Right lobe of liver (tissue), 6 donors: ENCODE results near the gene SLC35D2. TPM values are rescaled to one million over a fixed set of nuclear protein-coding genes. Genes with fewer than 3 reads are reported as not detected.
"Not testable (repeated sequence)": the region's sequence is repeated elsewhere in the genome, so short reads cannot be mapped to it uniquely, and the experiment has no call there.

Experiments
- ATAC-seq, 4 donors: fragments of 200-7000 bp; cut with Tn5 transposase; one replicate each; pipeline ENCODE4 v1.9.1; 2020; ENCODE audit warnings: mild to moderate bottlenecking in 4 of 4, moderate library complexity in 4 of 4
- DNase-seq, 3 donors: peaks; one replicate each; pipeline ENCODE4 v3.0.0-alpha.2; 2020
- H3K27ac ChIP-seq, 3 donors: fragments of 200-600 bp; one replicate each; pipeline ENCODE4 v1.8.0; 2022
- H3K27me3 ChIP-seq, 2 donors: fragments of 200-600 bp; one replicate each; pipeline ENCODE4 v1.8.0; 2022
- H3K36me3 ChIP-seq, 4 donors: fragments of 200-600 bp; sonication (generic) in 1 of 4; one replicate each; pipeline versions ENCODE4 v1.5.1 to v1.8.0; 2017 to 2022; ENCODE audit warnings: control low read depth in 1 of 4
- H3K4me1 ChIP-seq, 4 donors: fragments of 200-600 bp; sonication (generic) in 1 of 4; one replicate each; pipeline versions ENCODE4 v1.5.1 to v1.8.0; 2017 to 2022; ENCODE audit warnings: control low read depth in 1 of 4
- H3K4me3 ChIP-seq, 3 donors: fragments of 200-600 bp; one replicate each; pipeline ENCODE4 v1.8.0; 2022
- H3K9me3 ChIP-seq, 4 donors: fragments of 200-600 bp; sonication (generic) in 1 of 4; one replicate each; pipeline versions ENCODE4 v1.5.1 to v1.8.0; 2017 to 2022; ENCODE audit warnings: control low read depth in 1 of 4
- POLR2A ChIP-seq: fragments of 450-650 bp; IDR thresholded peaks from one replicate; pipeline ENCODE4 v1.6.1; 2017; ENCODE audit warnings: antibody characterized with exemption, mild to moderate bottlenecking
- WGBS: methylation state at CpG from one replicate; pipeline ENCODE4 v1.1.6; 2018; ENCODE audit warnings: low coverage, low lambda C conversion rate; ENCODE audit not compliant: insufficient coverage; ENCODE audit errors: missing lambda C conversion rate; 5-methylcytosine and 5-hydroxymethylcytosine counted together
- intact Hi-C, 2 donors: fragments of 100-400 bp; cut with DNase I; formaldehyde crosslinking; loops; one replicate each; pipeline versions ENCODE4 v1.11.2 to v1.14.1; 2022
- total RNA-seq, 6 experiments: library from RNA; depleted of rRNA in 2 of 6; stranded (reverse); fragments of >200 nt in 2 of 6; fragmentation: NEBNext Ultra II Directional in 3 of 6; extraction: Animal tissue kit (Norgen Biotek cat#: 25700) in 3 of 6; gene quantifications; one replicate each; pipeline versions ENCODE4 v1.1.0 to v1.2.4, GENCODE V29; 2016 to 2023
- TF ChIP-seq, protein P1 (sequence below), 4 donors: fragments of 200-600 bp in 3 of 4; fragments of 450-650 bp in 1 of 4; IDR thresholded peaks; one replicate each; pipeline versions ENCODE4 v1.5.1 to v1.8.0; 2016 to 2022; ENCODE audit warnings: antibody characterized with exemption in 4 of 4, mild to moderate bottlenecking in 2 of 4
- donor health status: DM: no; HTN: yes; CAD: no.
- donor health status: DM: no; HTN: no; CAD: no.
- donor health status: DM: no; HTN: no; CAD: no.
- donor health status: DM: no; HTN: yes; CAD: no.
- donor health status: DM: no; HTN: yes; CAD: no.

Gene SLC35D2
- total RNA-seq, 6 experiments from 2014 or later: 28.9 to 48.1 (median 34.3) TPM

DNA sequence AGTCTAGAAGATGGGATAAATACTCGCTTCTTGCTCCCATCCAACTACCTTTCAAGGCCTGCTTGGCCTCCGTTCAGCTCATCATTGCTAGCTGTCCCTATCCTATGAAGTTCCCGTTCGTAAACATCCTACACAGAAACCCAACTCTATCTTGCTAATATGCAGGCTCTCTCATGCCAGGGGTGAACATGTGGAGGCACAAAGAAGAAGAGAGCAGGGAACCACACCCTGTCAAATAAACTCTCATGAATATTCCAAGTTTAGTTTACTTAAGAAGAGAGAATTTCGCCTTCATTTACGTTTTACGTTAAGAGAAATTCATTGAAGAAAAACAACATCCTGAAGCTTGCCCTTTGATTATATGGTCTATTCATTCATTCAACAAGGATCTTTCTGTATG is 73.7 kb downstream of the SLC35D2 start:
- intact Hi-C loops: loop anchor here (10.0 kb wide), 1 partner anchor 65 kb away; no protein-coding TSS in a partner anchor
- no peaks in the 10 kb centered on the region for H3K36me3 ChIP-seq

DNA sequence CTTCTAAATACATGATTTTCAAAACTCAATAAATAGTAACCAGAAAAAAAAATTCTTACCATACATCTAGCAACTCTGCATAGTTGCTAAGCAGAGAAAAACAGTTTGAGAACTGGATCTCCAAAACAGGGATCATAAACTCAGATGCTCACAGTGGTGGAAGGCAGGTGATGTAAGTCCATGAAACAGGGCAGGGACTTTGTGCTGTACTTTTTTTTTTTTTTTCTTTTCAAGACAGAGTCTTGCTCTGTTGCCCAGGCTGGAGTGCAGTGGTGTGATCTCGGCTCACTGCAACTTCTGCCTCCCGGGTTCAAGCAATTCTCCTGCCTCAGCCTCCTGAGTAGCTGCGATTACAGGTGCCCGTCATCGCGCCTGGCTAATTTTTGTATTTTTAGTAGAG is 76.6 kb downstream of the SLC35D2 start:
- H3K9me3 ChIP-seq, intact Hi-C loops, H3K4me1 ChIP-seq, H3K36me3 ChIP-seq, H3K27ac ChIP-seq, DNase-seq, H3K27me3 ChIP-seq, ATAC-seq, H3K4me3 ChIP-seq: not testable (repeated sequence)
- WGBS: 94% methylated on average over 3 of the region's 6 CpGs

More for the DNA sequence above, 73.7 kb downstream of the SLC35D2 start:
- TF ChIP-seq, protein P1, sequence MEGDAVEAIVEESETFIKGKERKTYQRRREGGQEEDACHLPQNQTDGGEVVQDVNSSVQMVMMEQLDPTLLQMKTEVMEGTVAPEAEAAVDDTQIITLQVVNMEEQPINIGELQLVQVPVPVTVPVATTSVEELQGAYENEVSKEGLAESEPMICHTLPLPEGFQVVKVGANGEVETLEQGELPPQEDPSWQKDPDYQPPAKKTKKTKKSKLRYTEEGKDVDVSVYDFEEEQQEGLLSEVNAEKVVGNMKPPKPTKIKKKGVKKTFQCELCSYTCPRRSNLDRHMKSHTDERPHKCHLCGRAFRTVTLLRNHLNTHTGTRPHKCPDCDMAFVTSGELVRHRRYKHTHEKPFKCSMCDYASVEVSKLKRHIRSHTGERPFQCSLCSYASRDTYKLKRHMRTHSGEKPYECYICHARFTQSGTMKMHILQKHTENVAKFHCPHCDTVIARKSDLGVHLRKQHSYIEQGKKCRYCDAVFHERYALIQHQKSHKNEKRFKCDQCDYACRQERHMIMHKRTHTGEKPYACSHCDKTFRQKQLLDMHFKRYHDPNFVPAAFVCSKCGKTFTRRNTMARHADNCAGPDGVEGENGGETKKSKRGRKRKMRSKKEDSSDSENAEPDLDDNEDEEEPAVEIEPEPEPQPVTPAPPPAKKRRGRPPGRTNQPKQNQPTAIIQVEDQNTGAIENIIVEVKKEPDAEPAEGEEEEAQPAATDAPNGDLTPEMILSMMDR (IDR thresholded peaks at IDR 0.05): no peak
- TF ChIP-seq POLR2A: no peak
- Histone ChIP-seq H3K4me1 (no peaks in the 10 kb centered on the region), H3K27me3 (no peaks in the 10 kb centered on the region), H3K9me3 (no peaks in the 10 kb centered on the region), H3K27ac (no peak overlapping the region), H3K4me3 (no peak overlapping the region)
- DNase-seq (no peak), ATAC-seq (no peak)
- 91% methylated on average over 6 of the region's 7 CpGs for WGBS

DNA sequence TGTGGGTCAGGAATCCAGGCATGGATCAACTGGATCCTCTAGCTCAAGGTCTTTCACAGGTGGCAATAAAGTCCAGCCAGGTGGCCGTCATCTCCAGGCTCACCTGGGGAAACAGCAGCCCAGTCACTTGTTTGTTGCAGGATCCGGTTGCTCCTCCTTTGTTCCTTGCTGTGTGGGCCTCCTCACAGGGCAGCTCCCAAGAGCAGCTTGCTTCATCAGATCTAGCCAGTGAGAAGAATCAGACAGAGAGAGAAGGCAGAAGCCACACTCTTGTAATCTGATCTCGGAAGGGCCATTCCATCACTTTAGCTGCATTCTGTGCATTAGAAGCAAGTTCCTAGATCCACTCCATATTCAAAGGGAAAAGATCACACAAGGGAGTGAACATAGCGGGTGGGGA is 78.3 kb downstream of the SLC35D2 start:
- no peak overlapping the region for H3K4me3 ChIP-seq
- DNase-seq (no peak), ATAC-seq (no peak)
- 54% methylated on average over 2 of the region's 4 CpGs for WGBS
- no peaks in the 10 kb centered on the region for H3K9me3 ChIP-seq
- TF ChIP-seq, protein P1 (IDR thresholded peaks at IDR 0.05): no peak
- no peak for TF ChIP-seq POLR2A
- H3K27me3 ChIP-seq: no peaks in the 10 kb centered on the region
- H3K4me1 ChIP-seq: no peaks in the 10 kb centered on the region
- intact Hi-C loops: no loop called here
- no peaks in the 10 kb centered on the region for H3K36me3 ChIP-seq
- H3K27ac ChIP-seq: no peak overlapping the region

DNA sequence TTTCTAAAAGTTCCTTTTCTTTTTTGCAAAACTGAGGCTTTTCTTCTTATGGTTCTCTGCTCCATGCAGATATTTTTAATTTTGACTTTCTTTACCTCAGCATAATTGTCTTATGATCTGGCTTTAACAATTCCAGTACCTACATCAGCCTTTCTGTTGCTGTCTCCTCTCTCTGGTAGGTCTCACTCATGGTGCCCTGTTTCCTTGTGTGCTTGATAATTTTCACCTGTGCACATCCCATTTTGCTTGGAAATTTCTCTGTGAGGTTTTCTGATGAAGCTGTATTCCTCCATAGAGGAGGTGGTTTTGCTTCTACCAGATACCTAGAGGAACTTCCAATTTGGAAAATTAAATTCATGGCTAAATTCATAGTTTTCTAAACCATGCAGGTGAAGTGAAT is 79.3 kb downstream of the SLC35D2 start:
- DNase-seq (no peak), ATAC-seq (no peak)
- H3K36me3 ChIP-seq: no peaks in the 10 kb centered on the region
- H3K4me1 ChIP-seq: no peaks in the 10 kb centered on the region
- no peak for TF ChIP-seq POLR2A
- TF ChIP-seq, protein P1 (IDR thresholded peaks at IDR 0.05): no peak
- intact Hi-C loops: no loop called here
- H3K27ac ChIP-seq: no peak overlapping the region
- H3K4me3 ChIP-seq: no peak overlapping the region
- H3K9me3 ChIP-seq: no peaks in the 10 kb centered on the region
- no peaks in the 10 kb centered on the region for H3K27me3 ChIP-seq

DNA sequence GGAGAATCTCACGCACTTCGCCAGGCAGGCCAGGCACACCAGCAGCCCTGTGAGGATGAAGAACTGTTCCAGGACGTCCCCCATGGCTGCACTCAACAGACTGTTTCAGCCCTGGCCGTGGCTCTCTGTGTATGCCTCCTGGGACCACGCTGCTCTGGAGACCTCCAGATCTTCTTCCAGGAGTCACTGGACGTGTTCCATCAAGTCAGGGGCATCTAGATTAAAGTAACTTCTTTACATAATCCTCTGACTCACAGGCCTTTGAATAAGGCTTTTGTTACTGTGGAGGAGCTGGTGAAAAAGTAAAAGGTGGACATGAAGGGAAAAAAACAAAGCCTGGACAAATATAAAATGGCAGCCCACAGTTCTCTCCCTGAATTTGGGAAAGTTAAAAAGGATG is 81.5 kb downstream of the SLC35D2 start, which contains the start of gene HSD17B3:
Gene HSD17B3 (minus strand): TSS at position 156 of the 400 bp plus-strand sequence. CDS start 72 bp downstream, at position 84.
- no peak for TF ChIP-seq POLR2A
- intact Hi-C loops: no loop called here
- no peaks in the 10 kb centered on the region for H3K9me3 ChIP-seq

DNA sequence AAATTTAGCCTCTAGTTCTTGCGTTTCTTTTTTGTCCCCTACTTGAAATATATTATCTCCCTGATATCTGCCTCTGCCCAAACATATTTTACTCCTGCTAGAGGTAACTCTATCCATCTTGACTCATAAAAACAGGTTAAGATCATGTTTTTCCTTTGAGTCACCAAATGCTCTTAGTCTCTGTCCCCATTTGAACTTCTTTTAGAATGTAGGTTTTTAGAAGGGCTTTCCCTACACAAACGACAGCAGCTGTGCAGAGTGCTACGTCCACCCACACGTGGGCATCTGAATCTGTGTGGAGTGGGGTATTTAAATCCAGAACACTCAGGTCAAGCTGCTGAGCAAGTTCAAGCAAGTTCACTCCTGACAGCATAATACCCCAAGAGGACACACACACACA is 83.7 kb downstream of the SLC35D2 start:
- intact Hi-C loops: no loop called here
- ATAC-seq: no peak
- Histone ChIP-seq H3K4me3 (no peak overlapping the region), H3K36me3 (no peaks in the 10 kb centered on the region), H3K4me1 (no peaks in the 10 kb centered on the region), H3K27me3 (no peaks in the 10 kb centered on the region), H3K9me3 (no peaks in the 10 kb centered on the region), H3K27ac (no peak overlapping the region)
- DNase-seq: no peak
- 65% methylated on average over 4 of the region's 4 CpGs for WGBS
- TF ChIP-seq POLR2A: no peak
- TF ChIP-seq, protein P1 (IDR thresholded peaks at IDR 0.05): no peak

More for the DNA sequence above, 81.5 kb downstream of the SLC35D2 start, which contains the start of gene HSD17B3:
- DNase-seq (no peak), ATAC-seq (no peak)
- no peaks in the 10 kb centered on the region for H3K27me3 ChIP-seq
- H3K4me3 ChIP-seq: no peak within 1 kb of the TSS
- H3K27ac ChIP-seq: no peak within 1 kb of the TSS
- H3K4me1 ChIP-seq: no peaks in the 10 kb centered on the region
- no peaks in the 10 kb centered on the region for H3K36me3 ChIP-seq
- WGBS: 65% methylated on average over 3 of the region's 6 CpGs
